ENCODE results near the gene CADPS.

CADPS gene

GRCh38 chr3:62481962-62482361 lies 393.3 kb downstream of the CADPS start:
- no peak for DNase-seq

- DNase-seq: no peak
Observed at GRCh38 chr3:62480056-62480455, 395.2 kb downstream of the CADPS start.

- DNase-seq: no peak
Observed at GRCh38 chr3:62479326-62479725, 395.9 kb downstream of the CADPS start.

GRCh38 chr3:62475306-62475705 lies 399.9 kb downstream of the CADPS start:
- no peak for DNase-seq

- DNase-seq: no peak
Observed at GRCh38 chr3:62467966-62468722, 407.1 kb downstream of the CADPS start.

- no peak for DNase-seq
Observed at GRCh38 chr3:62462788-62463187, 412.4 kb downstream of the CADPS start.

- DNase-seq: no peak
Observed at GRCh38 chr3:62462104-62462762, 413.0 kb downstream of the CADPS start.

- DNase-seq: no peak
Observed at GRCh38 chr3:62454916-62455315, 420.3 kb downstream of the CADPS start.

- DNase-seq: no peak
Observed at GRCh38 chr3:62453448-62453847, 421.8 kb downstream of the CADPS start.

GRCh38 chr3:62451211-62451887 lies 423.9 kb downstream of the CADPS start:
- DNase-seq: no peak

- peak in 1 of 5 experiments; percentile 19 for DNase-seq
Observed at GRCh38 chr3:62446337-62446940, 428.8 kb downstream of the CADPS start.

- peak in 1 of 5 experiments; percentile 57 for DNase-seq
Observed at GRCh38 chr3:62445275-62445674, 429.9 kb downstream of the CADPS start.

GRCh38 chr3:62439978-62440377 lies 435.2 kb downstream of the CADPS start:
- no peak for DNase-seq

GRCh38 chr3:62439176-62439813 lies 435.9 kb downstream of the CADPS start:
- no peak for DNase-seq

- no peak for DNase-seq
Observed at GRCh38 chr3:62436785-62437184, 438.4 kb downstream of the CADPS start.

- DNase-seq: no peak
Observed at GRCh38 chr3:62433396-62433795, 441.8 kb downstream of the CADPS start.

GRCh38 chr3:62421207-62421606 lies 454.0 kb downstream of the CADPS start:
- DNase-seq: no peak

GRCh38 chr3:62416144-62416543 lies 459.1 kb downstream of the CADPS start:
- no peak for DNase-seq

- DNase-seq: no peak
Observed at GRCh38 chr3:62415312-62415801, 459.9 kb downstream of the CADPS start.

GRCh38 chr3:62414786-62415185 lies 460.4 kb downstream of the CADPS start:
- DNase-seq: no peak

- no peak for DNase-seq
Observed at GRCh38 chr3:62413687-62414086, 461.5 kb downstream of the CADPS start.

- no peak for DNase-seq
Observed at GRCh38 chr3:62406945-62407344, 468.3 kb downstream of the CADPS start.

GRCh38 chr3:62405566-62405965 lies 469.6 kb downstream of the CADPS start:
- DNase-seq: no peak
